Measurements from ENCODE around the gene EXOC1L.
"Not testable (repeated sequence)": the region's sequence is repeated elsewhere in the genome, so short reads cannot be mapped to it uniquely, and the experiment has no call there.

EXOC1L gene

GRCh38 chr4:55838952-55839351 is 19.4 kb downstream of the EXOC1L start:
- no peak for DNase-seq

GRCh38 chr4:55840956-55841355 is 21.4 kb downstream of the EXOC1L start:
- no peak for DNase-seq

GRCh38 chr4:55841373-55842239 is 22.0 kb downstream of the EXOC1L start:
- not testable (repeated sequence) for DNase-seq

- not testable (repeated sequence) for DNase-seq
Measured at GRCh38 chr4:55842312-55842711, 22.7 kb downstream of the EXOC1L start.

GRCh38 chr4:55849724-55850123 is 30.1 kb downstream of the EXOC1L start:
- DNase-seq = no peak

GRCh38 chr4:55851885-55852284 is 32.3 kb downstream of the EXOC1L start:
- DNase-seq = no peak

DNA sequence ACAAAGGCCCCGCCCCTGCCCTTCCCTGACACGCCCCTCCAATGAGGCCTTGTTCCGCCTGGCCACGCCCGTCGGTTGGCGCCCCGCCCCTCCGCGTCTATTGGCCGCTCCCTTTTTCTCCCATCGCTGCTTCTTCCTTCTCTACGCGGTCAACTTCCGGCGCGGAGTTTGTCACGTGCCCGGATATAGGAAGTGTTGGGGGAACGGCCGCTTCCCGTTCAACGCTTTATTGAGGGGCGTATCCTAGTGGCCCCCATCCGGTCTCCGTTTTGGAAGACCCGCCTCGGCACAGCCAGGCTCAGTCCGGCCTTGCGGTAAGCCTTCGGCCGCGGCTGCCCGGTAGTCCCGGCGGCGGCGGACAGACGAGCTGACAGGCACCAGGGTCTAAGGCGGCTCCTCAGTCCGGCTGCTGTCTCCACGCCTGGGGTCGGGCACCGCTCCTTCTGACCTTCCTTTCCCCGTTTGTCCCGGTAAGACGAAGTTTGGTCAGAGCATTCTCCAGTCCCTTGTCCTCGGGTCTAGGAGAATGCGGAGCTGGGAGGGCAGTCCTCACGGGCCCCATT is 34.0 kb downstream of the EXOC1L start, which contains the start of gene EXOC1:
TSS of gene EXOC1 (plus strand) at position 165 of the 563 bp plus-strand sequence. CDS start 4,676 bp downstream, outside the sequence.
- DNase-seq = peak; percentile 93

- no peak for DNase-seq
Measured at GRCh38 chr4:55854129-55854528, 34.5 kb downstream of the EXOC1L start.

GRCh38 chr4:55857586-55857985 is 38.0 kb downstream of the EXOC1L start:
- DNase-seq = no peak

DNA sequence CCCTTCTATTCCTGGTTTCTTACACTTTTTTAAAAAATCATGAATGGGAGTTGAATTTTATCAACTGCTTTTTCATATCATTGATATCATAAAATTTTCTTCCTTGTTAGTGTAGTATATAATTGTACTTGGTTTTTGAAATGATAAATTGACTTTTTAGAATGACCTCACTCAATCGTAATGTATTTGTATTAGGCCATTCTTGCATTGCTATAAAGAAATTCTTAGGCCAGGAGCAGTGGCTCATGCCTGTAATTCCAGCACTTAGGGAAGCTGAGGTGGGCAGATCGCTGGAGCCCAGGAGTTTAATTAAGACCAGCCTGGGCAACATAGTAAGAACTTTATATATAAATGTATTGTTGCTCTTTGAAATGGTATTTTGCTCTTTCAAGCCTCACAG is 40.1 kb downstream of the EXOC1L start:
- DNase-seq = no peak

GRCh38 chr4:55864577-55865223 is 45.1 kb downstream of the EXOC1L start:
- no peak for DNase-seq

DNA sequence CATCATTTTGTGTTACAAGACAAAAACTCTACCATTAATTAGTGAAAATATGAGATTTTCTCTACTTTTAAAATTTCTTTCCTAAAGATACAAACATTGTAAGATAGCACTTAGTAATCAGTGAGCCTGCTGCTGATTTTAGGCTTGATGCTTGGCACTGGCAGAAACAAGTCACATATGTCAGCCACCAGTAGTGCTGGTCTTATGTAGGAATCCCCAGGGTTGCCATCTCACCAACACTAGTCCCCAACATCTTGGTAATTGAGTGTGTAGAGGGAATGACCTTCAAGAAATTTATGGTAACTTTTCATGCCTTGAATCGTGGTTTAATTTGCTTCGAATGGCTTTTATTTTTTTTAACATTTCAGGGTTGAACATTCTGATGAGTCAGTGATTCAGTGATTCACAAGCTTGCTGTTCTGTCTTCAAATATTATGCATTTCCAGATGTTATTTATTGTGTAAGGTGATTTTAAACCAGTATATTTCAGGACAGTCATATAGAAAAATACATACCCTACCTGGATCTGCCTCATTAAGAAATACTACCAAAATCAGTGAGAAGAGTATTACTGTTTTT is 45.7 kb downstream of the EXOC1L start:
- no peak for DNase-seq

- peak; percentile 1 for DNase-seq
Measured at GRCh38 chr4:55866290-55866907, 46.8 kb downstream of the EXOC1L start.

- peak; percentile 38 for DNase-seq
Measured at GRCh38 chr4:55866973-55867574, 47.5 kb downstream of the EXOC1L start.

GRCh38 chr4:55868581-55869090 is 49.0 kb downstream of the EXOC1L start:
- DNase-seq = no peak

DNA sequence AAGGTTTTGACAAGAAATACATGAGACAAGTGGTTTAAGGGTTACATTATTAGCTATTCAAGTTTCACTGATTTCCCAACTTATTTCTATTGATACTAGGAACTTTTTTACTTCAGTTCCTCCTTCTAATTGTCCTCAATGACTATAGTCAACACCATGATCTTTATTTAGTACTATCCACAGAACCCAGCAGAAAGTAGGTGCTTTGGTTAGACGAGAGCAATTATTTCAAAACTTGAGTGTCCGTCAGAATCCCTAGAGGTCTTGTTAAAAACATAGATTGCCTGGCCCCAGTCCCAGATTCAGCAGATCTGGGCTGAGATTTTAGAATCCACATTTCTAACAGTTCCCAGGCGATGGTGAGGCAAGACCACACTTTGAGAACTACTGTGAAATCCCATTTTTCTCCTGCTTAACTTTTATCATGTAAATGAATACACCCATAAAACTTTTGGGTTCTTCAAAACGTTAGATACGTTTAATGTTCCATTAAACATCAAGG is 51.8 kb downstream of the EXOC1L start:
- DNase-seq = no peak

- DNase-seq = no peak
Measured at GRCh38 chr4:55874831-55875230, 55.2 kb downstream of the EXOC1L start.

GRCh38 chr4:55876387-55876786 is 56.8 kb downstream of the EXOC1L start:
- DNase-seq = no peak

GRCh38 chr4:55879224-55879623 is 59.6 kb downstream of the EXOC1L start:
- DNase-seq = no peak

DNA sequence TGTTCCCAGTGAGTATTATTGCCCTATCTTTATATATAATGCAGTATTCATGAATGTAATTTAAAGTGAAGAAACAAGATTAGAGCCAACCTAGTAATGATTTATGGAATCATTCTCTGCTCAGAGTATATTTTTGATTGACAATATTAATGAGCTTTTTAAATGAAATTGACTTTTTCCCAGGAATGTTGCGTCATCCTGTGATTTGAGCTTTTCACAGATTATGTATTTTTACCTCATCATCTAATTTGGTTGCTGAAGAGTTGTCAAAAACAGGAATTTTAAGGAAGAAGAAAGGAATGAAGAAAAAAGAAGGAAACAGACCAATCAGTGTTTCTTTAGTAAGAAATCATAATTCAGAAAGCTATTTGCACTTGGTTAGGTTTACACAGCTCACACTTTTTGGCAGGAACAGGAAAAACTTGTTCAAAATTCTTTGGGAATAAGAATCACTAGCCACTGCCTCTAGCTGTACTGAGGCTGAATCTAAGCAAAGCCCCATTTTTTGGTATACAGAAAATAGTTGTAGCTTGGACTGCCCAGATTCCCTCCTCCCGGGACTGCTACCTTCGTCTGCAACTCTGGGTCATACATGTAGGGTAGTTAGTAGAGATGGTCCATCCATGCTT is 61.2 kb downstream of the EXOC1L start:
- DNase-seq = no peak

DNA sequence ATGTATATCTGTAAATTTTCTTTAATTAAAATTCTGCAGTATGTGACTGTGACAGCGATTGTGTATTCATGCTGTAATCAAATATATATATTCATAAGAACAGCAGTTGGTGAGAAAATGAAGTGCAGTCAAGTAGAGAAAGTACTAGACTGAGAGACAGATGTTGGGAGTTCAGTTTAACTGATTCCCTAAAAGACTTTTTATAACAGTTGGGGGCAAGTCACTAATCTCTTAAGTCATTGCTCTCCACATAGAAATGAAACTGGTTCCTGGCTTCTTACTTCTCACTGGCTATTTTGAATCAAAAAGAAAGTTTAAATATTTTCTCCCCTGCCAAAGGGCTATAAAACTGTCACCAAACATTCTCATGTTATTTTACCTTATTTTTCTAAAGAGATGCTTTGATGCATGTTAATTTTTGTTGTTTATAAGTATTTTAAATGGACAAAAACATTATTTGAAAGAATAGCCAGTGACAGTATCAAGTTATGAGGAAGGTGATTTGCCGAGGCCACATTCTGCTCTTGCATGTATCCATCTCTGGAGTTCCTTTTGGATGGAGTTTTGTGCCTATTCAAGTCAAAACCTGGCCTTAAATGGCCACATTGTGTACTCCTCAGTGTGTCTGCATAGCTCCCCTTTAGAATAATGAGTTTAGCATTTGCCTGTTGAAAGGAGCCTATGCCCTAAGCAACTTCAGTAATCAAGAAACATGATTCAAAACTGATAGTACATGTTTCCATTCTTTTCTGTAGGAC is 64.7 kb downstream of the EXOC1L start:
- no peak for DNase-seq

Measured in GDM1 (cell line).